CD4-positive, alpha-beta T cell (primary cell): ENCODE results near the gene SPATA17. TPM values are rescaled to one million over a fixed set of nuclear protein-coding genes. Genes with fewer than 3 reads are reported as not detected.

ENCODE experiments used
- ATAC-seq: fragments of 200-7000 bp; cut with Tn5 transposase; one replicate; pipeline ENCODE4 v1.10.0; 2022; ENCODE audit warnings: mild to moderate bottlenecking; ENCODE audit not compliant: poor library complexity
- CTCF ChIA-PET: fragments of 350-600 bp; sonication (Branson Sonifier 250); formaldehyde crosslinking; loops from one replicate; lab custom pipeline; 2021; ENCODE audit warnings: antibody characterized with exemption, inconsistent platforms; lab: Charles Lee
- POLR2A ChIA-PET: fragments of 350-600 bp; sonication (Branson Sonifier 250); formaldehyde crosslinking; loops from one replicate; lab custom pipeline; 2021; ENCODE audit warnings: antibody characterized with exemption, inconsistent platforms; lab: Charles Lee
- DNase-seq, 14 experiments: peaks; one replicate each; pipeline ENCODE4 v3.0.0-alpha.2; 2013 to 2020; ENCODE audit warnings: mixed read lengths in 2 of 14
- H3K27ac ChIP-seq, 2 donors: one replicate each; pipeline versions ENCODE4 v1.5.1 to v1.7.0; 2013; ENCODE audit warnings: low read length in 2 of 2, low read depth in 1 of 2, mild to moderate bottlenecking in 1 of 2
- H3K27me3 ChIP-seq, 2 experiments: 1 replicate in 1 of 2; 2 replicates in 1 of 2; pipeline versions ENCODE4 v1.6.1 to v1.7.0; 2013; ENCODE audit warnings: low read length in 2 of 2, control low read depth in 1 of 2, mild to moderate bottlenecking in 1 of 2, moderate library complexity in 1 of 2; ENCODE audit not compliant: insufficient read depth in 2 of 2, control insufficient read depth in 1 of 2
- H3K36me3 ChIP-seq: one replicate; pipeline ENCODE4 v1.6.1; 2013; ENCODE audit warnings: low read length, control low read depth; ENCODE audit not compliant: insufficient read depth
- H3K4me1 ChIP-seq: one replicate; pipeline ENCODE4 v1.6.1; 2013; ENCODE audit warnings: low read length, control low read depth; ENCODE audit not compliant: insufficient read depth
- H3K4me3 ChIP-seq: one replicate; pipeline ENCODE4 v1.5.1; 2013; ENCODE audit warnings: mild to moderate bottlenecking, low read length, moderate library complexity
- H3K9me3 ChIP-seq, 2 experiments: 1 replicate in 1 of 2; 2 replicates in 1 of 2; pipeline versions ENCODE4 v1.6.1 to v1.7.0; 2013; ENCODE audit warnings: low read length in 2 of 2, mild to moderate bottlenecking in 2 of 2, control low read depth in 1 of 2, moderate library complexity in 1 of 2; ENCODE audit not compliant: control insufficient read depth in 1 of 2, insufficient read depth in 1 of 2
- H3K27ac Mint-ChIP-seq: one replicate; pipeline ENCODE4 v1.8.0; 2020; ENCODE audit warnings: mixed read lengths
- H3K27me3 Mint-ChIP-seq: one replicate; pipeline ENCODE4 v1.8.0; 2021; ENCODE audit warnings: mixed read lengths
- H3K36me3 Mint-ChIP-seq: one replicate; pipeline ENCODE4 v1.8.0; 2021; ENCODE audit warnings: low read depth, mixed read lengths
- H3K4me1 Mint-ChIP-seq: one replicate; pipeline ENCODE4 v1.8.0; 2021; ENCODE audit warnings: low read depth, mixed read lengths
- H3K4me3 Mint-ChIP-seq: one replicate; pipeline ENCODE4 v1.8.0; 2020; ENCODE audit warnings: mild to moderate bottlenecking, mixed read lengths
- H3K9me3 Mint-ChIP-seq: one replicate; pipeline ENCODE4 v1.8.0; 2020; ENCODE audit warnings: mixed read lengths
- intact Hi-C, 2 experiments: fragments of 100-400 bp; cut with DNase I in 1 of 2; cut with micrococcal nuclease in 1 of 2; formaldehyde crosslinking; loops; one replicate each; pipeline versions ENCODE4 v1.15.1 to v1.9.0; 2023 to 2025; cut with DNase I, micrococcal nuclease
- total RNA-seq, 174 experiments: library from RNA in 2 of 174; stranded (reverse) in 2 of 174; gene quantifications; one replicate each; pipeline ENCODE4 v1.2.3 and lab custom pipeline; 2021 to 2026
- TF ChIP-seq, protein P1 (sequence below): fragments of 200-600 bp; IDR thresholded peaks from one replicate; pipeline ENCODE4 v1.8.0; 2022; ENCODE audit warnings: antibody characterized with exemption, mild to moderate bottlenecking

SPATA17 gene
- total RNA-seq, 2 experiments from 2014 or later, result not detected

GRCh38 chr1:217586586-217586985 is 44.6 kb upstream of the SPATA17 start:
- Mint-ChIP-seq H3K4me3 (no peak overlapping the region), H3K27ac (no peak overlapping the region), H3K27me3 (no peaks in the 10 kb centered on the region), H3K9me3 (no peaks in the 10 kb centered on the region), H3K4me1 (no peaks in the 10 kb centered on the region), H3K36me3 (peaks cover 17% of the 10 kb centered on the region)
- Histone ChIP-seq H3K4me1 (no peaks in the 10 kb centered on the region), H3K9me3 (no peaks in the 10 kb centered on the region), H3K36me3 (no peaks in the 10 kb centered on the region), H3K4me3 (no peak overlapping the region), H3K27ac (no peak overlapping the region), H3K27me3 (no peaks in the 10 kb centered on the region)
- CTCF ChIA-PET, result no interaction called here
- ATAC-seq, result no peak
- POLR2A ChIA-PET, result interaction anchor here (0.9 kb wide), 1 partner anchor 24 kb away, joined by 3 read pairs; no protein-coding TSS in a partner anchor
- no peak for DNase-seq
- intact Hi-C loops, result no loop called here
- TF ChIP-seq, protein P1, sequence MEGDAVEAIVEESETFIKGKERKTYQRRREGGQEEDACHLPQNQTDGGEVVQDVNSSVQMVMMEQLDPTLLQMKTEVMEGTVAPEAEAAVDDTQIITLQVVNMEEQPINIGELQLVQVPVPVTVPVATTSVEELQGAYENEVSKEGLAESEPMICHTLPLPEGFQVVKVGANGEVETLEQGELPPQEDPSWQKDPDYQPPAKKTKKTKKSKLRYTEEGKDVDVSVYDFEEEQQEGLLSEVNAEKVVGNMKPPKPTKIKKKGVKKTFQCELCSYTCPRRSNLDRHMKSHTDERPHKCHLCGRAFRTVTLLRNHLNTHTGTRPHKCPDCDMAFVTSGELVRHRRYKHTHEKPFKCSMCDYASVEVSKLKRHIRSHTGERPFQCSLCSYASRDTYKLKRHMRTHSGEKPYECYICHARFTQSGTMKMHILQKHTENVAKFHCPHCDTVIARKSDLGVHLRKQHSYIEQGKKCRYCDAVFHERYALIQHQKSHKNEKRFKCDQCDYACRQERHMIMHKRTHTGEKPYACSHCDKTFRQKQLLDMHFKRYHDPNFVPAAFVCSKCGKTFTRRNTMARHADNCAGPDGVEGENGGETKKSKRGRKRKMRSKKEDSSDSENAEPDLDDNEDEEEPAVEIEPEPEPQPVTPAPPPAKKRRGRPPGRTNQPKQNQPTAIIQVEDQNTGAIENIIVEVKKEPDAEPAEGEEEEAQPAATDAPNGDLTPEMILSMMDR, result no peak

- Mint-ChIP-seq H3K27ac (no peak overlapping the region), H3K36me3 (peaks cover 16% of the 10 kb centered on the region), H3K4me1 (no peaks in the 10 kb centered on the region), H3K9me3 (no peaks in the 10 kb centered on the region), H3K4me3 (no peak overlapping the region), H3K27me3 (no peaks in the 10 kb centered on the region)
- Histone ChIP-seq H3K9me3 (no peaks in the 10 kb centered on the region), H3K27ac (no peak overlapping the region), H3K27me3 (no peaks in the 10 kb centered on the region), H3K36me3 (no peaks in the 10 kb centered on the region), H3K4me1 (no peaks in the 10 kb centered on the region), H3K4me3 (no peak overlapping the region)
- intact Hi-C loops, result no loop called here
- CTCF ChIA-PET, result interaction anchor here (1.1 kb wide), 1 partner anchor 12 kb away, joined by 3 read pairs; no protein-coding TSS in a partner anchor
- TF ChIP-seq, protein P1, result no peak
- POLR2A ChIA-PET, result no interaction called here
- ATAC-seq, result no peak
- DNase-seq, result no peak
Measured at GRCh38 chr1:217590598-217590997, 40.5 kb upstream of the SPATA17 start.

DNA sequence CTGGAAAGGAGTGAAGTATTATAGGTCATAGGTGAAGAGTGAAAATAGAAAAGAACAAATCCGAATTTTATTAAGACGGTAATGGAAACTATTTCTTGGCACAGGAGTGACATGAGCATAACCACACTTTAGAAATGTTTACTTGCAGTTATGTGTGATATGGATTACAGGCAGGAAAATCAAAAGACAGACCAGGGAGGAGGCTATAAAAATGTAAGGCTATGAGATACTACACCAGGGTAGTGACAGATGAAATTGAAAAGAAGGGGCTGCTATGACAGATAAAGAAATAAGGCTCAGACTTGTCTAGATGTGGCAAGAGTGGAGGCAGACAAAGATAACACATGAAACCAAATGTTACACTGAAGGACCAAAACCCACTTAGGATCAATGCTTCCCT is 32.0 kb upstream of the SPATA17 start:
- no peak overlapping the region for H3K27ac Mint-ChIP-seq
- POLR2A ChIA-PET, result no interaction called here

More for the DNA sequence above, 32.0 kb upstream of the SPATA17 start:
- DNase-seq, result no peak
- intact Hi-C loops, result no loop called here
- no peak for ATAC-seq
- no peaks in the 10 kb centered on the region for H3K27me3 ChIP-seq
- no peaks in the 10 kb centered on the region for H3K4me1 ChIP-seq
- Mint-ChIP-seq H3K9me3 (no peaks in the 10 kb centered on the region), H3K36me3 (peaks cover 34% of the 10 kb centered on the region), H3K27me3 (no peaks in the 10 kb centered on the region), H3K4me1 (no peaks in the 10 kb centered on the region), H3K4me3 (no peak overlapping the region)
- TF ChIP-seq, protein P1, result no peak
- no peaks in the 10 kb centered on the region for H3K9me3 ChIP-seq
- no peaks in the 10 kb centered on the region for H3K36me3 ChIP-seq
- H3K27ac ChIP-seq, result no peak overlapping the region
- H3K4me3 ChIP-seq, result no peak overlapping the region
- CTCF ChIA-PET, result no interaction called here
